G401.6 (cell line): ENCODE results near the gene FBXO44.

Experiments used
- FAIRE-seq: peaks from 2 replicates; lab custom pipeline; 2012; peaks lifted over from hg19 to GRCh38; lab: Jason Lieb, UNC

Gene FBXO44

DNA sequence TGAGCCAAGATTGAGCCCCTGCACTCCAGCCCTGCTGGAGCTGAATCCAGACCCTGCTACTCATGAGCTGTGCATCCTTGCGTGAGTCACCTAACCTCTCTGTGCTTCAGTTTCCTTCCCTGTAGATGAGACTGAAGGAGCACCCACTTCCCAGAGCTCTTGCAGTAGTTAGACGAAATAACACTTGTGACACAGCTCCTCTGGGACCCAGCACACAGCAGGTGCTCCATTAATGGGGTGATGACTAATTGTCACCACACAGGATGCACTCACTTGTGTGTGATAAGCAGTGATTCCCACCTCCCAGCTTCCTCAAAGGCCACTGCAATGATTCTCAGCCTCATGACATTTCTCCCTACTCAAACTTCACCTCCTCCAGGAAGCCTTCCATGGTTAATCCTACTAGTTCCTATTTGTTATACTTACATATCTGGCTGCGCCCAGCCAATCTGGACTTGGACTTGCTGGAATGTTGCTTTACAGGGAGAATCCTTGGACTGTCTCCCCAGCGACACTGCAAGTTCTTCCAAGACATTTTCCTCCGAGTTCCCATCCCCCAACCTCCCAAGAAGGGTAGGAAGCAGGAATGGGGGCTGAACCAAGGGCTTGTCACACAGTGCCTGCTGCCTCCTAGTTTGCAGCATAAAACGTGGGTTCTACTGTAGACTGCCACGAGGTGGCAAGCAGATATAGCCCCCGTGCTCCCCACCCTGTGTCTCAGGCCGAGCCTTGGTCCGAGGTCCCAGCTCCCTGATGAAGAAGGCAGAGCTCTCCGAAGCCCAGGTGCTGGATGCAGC, 54.1 kb downstream of the FBXO44 start:
- no peak for FAIRE-seq

DNA sequence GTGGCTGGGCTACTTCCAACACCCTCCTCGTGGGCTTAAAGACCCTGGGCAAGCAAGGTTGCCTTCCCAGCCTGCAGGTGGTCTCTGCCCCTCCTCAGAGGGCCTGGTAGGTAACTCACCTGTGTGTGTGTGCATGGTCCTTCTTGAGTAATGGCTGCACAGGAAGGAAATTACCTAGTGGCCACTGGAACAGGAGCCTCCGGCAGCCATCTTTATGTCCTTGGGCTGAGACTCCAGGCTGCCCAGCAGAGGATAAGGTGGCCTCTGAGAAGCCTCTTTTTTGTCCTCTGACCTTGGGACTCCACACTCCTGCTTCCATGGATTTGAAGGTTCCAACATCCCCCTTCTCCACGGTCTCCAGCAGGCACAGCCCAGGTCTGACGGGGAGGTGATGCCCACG, 56.8 kb downstream of the FBXO44 start:
- FAIRE-seq, result no peak

DNA sequence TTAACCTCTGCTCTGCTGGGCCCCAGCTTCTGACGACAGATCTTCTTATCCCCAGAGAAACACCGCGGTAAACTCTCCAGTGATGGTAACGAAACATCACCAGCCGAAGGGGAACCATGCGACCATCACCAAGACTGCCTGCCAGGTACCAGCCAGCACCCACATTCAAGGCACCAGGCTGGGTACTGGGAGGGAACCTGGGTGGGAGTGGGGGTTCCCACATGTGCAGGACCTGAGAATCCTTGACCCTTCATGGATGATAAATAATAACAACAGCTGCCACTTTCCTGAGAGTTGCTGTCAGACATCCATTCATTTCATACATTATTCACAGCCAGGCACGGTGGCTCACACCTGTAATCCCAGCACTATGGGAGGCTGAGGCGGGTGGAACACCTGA, 57.6 kb downstream of the FBXO44 start:
- no peak for FAIRE-seq
